Caco-2 (cell line): ENCODE results near the gene TLCD5. TPM values are rescaled to one million over a fixed set of nuclear protein-coding genes. Genes with fewer than 3 reads are reported as not detected.

Experiments
- BruUV-seq: library from RNA; stranded (reverse); fragments of 400-500 nt; replicated peaks from 2 replicates; lab custom pipeline; 2021; lab: Mats Ljungman, UMichigan
- CTCF ChIA-PET: fragments of 300-600 bp; sonication (Branson Sonifier 250); formaldehyde crosslinking; loops from one replicate; lab custom pipeline; 2022; ENCODE audit warnings: antibody characterized with exemption; lab: Charles Lee
- POLR2A ChIA-PET: fragments of 300-600 bp; sonication (Branson Sonifier 250); formaldehyde crosslinking; loops from one replicate; lab custom pipeline; 2022; ENCODE audit warnings: antibody characterized with exemption; lab: Charles Lee
- DNase-seq, 2 experiments: peaks; one replicate each; pipeline versions ENCODE4 v3.0.0 to v3.0.0-alpha.2; 2020 to 2022
- H3K27me3 ChIP-seq: replicated peaks from 2 replicates; pipeline ENCODE4 v1.6.0; 2011; ENCODE audit warnings: low read length; ENCODE audit not compliant: control insufficient read depth, insufficient read depth
- H3K36me3 ChIP-seq: 2 replicates; pipeline ENCODE4 v1.5.1; 2011; ENCODE audit warnings: low read length; ENCODE audit not compliant: control insufficient read depth, insufficient read depth
- H3K4me1 ChIP-seq: fragments of 250-450 bp; sonication (Bioruptor Pico); 2 replicates; pipeline ENCODE4 v1.5.1; 2020; ENCODE audit warnings: mild to moderate bottlenecking
- H3K4me3 ChIP-seq: 2 replicates; pipeline ENCODE4 v1.5.1; 2011; ENCODE audit warnings: low read depth, mild to moderate bottlenecking, control low read depth, low read length
- H3K9me3 ChIP-seq: fragments of 250-450 bp; sonication (Bioruptor Pico); 2 replicates; pipeline ENCODE4 v1.5.1; 2020; ENCODE audit warnings: mild to moderate bottlenecking, moderate library complexity
- H3K27ac Mint-ChIP-seq: one replicate; pipeline ENCODE4 v1.8.0; 2022; ENCODE audit warnings: mixed read lengths; ENCODE audit not compliant: unreplicated experiment
- H3K27me3 Mint-ChIP-seq: one replicate; pipeline ENCODE4 v1.8.0; 2022; ENCODE audit warnings: mixed read lengths; ENCODE audit not compliant: insufficient read depth, unreplicated experiment
- H3K36me3 Mint-ChIP-seq: one replicate; pipeline ENCODE4 v1.8.0; 2022; ENCODE audit warnings: mild to moderate bottlenecking, mixed read lengths; ENCODE audit not compliant: insufficient read depth, unreplicated experiment
- H3K4me1 Mint-ChIP-seq: one replicate; pipeline ENCODE4 v1.8.0; 2022; ENCODE audit warnings: low read depth, mixed read lengths; ENCODE audit not compliant: unreplicated experiment
- H3K4me3 Mint-ChIP-seq: one replicate; pipeline ENCODE4 v1.8.0; 2022; ENCODE audit warnings: mild to moderate bottlenecking, moderate library complexity, mixed read lengths; ENCODE audit not compliant: unreplicated experiment
- H3K9me3 Mint-ChIP-seq: one replicate; pipeline ENCODE4 v1.8.0; 2022; ENCODE audit warnings: mixed read lengths; ENCODE audit not compliant: unreplicated experiment
- CTCF ChIP-seq, 2 experiments: fragments of 200-600 bp in 1 of 2; IDR thresholded peaks; 1 replicate in 1 of 2; 2 replicates in 1 of 2; pipeline versions ENCODE4 v1.5.1 to v1.8.0; 2011 to 2022; ENCODE audit warnings: antibody characterized with exemption in 1 of 2, control low read depth in 1 of 2, inconsistent platforms in 1 of 2, low read depth in 1 of 2, low read length in 1 of 2, mild to moderate bottlenecking in 1 of 2, moderate library complexity in 1 of 2; ENCODE audit not compliant: insufficient read depth in 1 of 2, severe bottlenecking in 1 of 2, unreplicated experiment in 1 of 2
- intact Hi-C: fragments of 100-400 bp; cut with micrococcal nuclease; formaldehyde crosslinking; loops from one replicate; pipeline ENCODE4 v1.10.0; 2022; ENCODE audit not compliant: unreplicated experiment
- total RNA-seq: library from RNA; stranded (reverse); gene quantifications from 2 replicates; pipeline ENCODE4 v1.2.3, GENCODE V29; 2022

Gene TLCD5
- total RNA-seq, 1 experiment from 2014 or later = 11.8 TPM

- no peaks in the 10 kb centered on the region for H3K4me1 ChIP-seq
- BruUV-seq = no TSS peak
- Mint-ChIP-seq H3K27ac (no peak overlapping the region), H3K36me3 (no peaks in the 10 kb centered on the region), H3K4me3 (no peak overlapping the region), H3K27me3 (peaks cover 10% of the 10 kb centered on the region), H3K9me3 (no peaks in the 10 kb centered on the region), H3K4me1 (no peaks in the 10 kb centered on the region)
- TF ChIP-seq CTCF (IDR thresholded peaks at IDR 0.05; ENCODE audit: insufficient read depth in 1 of 2, low read depth in 1 of 2, low read length in 1 of 2, severe bottlenecking in 1 of 2, unreplicated experiment in 1 of 2) = no peak
- intact Hi-C loops = no loop called here
- DNase-seq = no peak
- ChIA-PET POLR2A (no interaction called here), CTCF (no interaction called here)
- no peak overlapping the region for H3K4me3 ChIP-seq
- H3K9me3 ChIP-seq = no peaks in the 10 kb centered on the region
- no peaks in the 10 kb centered on the region for H3K27me3 ChIP-seq
- H3K36me3 ChIP-seq = no peaks in the 10 kb centered on the region
Measured at GRCh38 chr11:120285256-120285655, 39.8 kb upstream of the TLCD5 start.

- intact Hi-C loops = no loop called here
- H3K36me3 ChIP-seq = no peaks in the 10 kb centered on the region
- peaks cover 11% of the 10 kb centered on the region for H3K27me3 Mint-ChIP-seq
- no peak overlapping the region for H3K4me3 Mint-ChIP-seq
- H3K9me3 Mint-ChIP-seq = no peaks in the 10 kb centered on the region
- BruUV-seq = no TSS peak
- H3K4me1 ChIP-seq = no peaks in the 10 kb centered on the region
- no peaks in the 10 kb centered on the region for H3K4me1 Mint-ChIP-seq
- peaks cover 2% of the 10 kb centered on the region; the same call in 1 of the 2 replicates for H3K27me3 ChIP-seq
- no peaks in the 10 kb centered on the region for H3K9me3 ChIP-seq
- H3K36me3 Mint-ChIP-seq = no peaks in the 10 kb centered on the region
- no peak for DNase-seq
- CTCF ChIA-PET = interaction anchor here (2.3 kb wide), 1 partner anchor 15 kb away, joined by 7 read pairs; no protein-coding TSS in a partner anchor
- H3K27ac Mint-ChIP-seq = no peak overlapping the region
- TF ChIP-seq CTCF (IDR thresholded peaks at IDR 0.05; ENCODE audit: insufficient read depth in 1 of 2, low read depth in 1 of 2, low read length in 1 of 2, severe bottlenecking in 1 of 2, unreplicated experiment in 1 of 2) = no peak
- POLR2A ChIA-PET = no interaction called here
- no peak overlapping the region for H3K4me3 ChIP-seq
Measured at GRCh38 chr11:120288021-120288420, 37.1 kb upstream of the TLCD5 start.

- no TSS peak for BruUV-seq
- intact Hi-C loops = no loop called here
Measured at GRCh38 chr11:120289426-120289825, 35.7 kb upstream of the TLCD5 start.

More at GRCh38 chr11:120289426-120289825, 35.7 kb upstream of the TLCD5 start:
- no peak for TF ChIP-seq CTCF (IDR thresholded peaks at IDR 0.05; ENCODE audit: insufficient read depth in 1 of 2, low read depth in 1 of 2, low read length in 1 of 2, severe bottlenecking in 1 of 2, unreplicated experiment in 1 of 2)
- CTCF ChIA-PET = no interaction called here
- Histone ChIP-seq H3K36me3 (no peaks in the 10 kb centered on the region), H3K27me3 (peaks cover 2% of the 10 kb centered on the region; the same call in 1 of the 2 replicates), H3K4me3 (no peak overlapping the region), H3K4me1 (no peaks in the 10 kb centered on the region), H3K9me3 (no peaks in the 10 kb centered on the region)
- Mint-ChIP-seq H3K4me1 (no peaks in the 10 kb centered on the region), H3K9me3 (no peaks in the 10 kb centered on the region), H3K4me3 (no peak overlapping the region), H3K27me3 (peaks cover 16% of the 10 kb centered on the region), H3K27ac (no peak overlapping the region), H3K36me3 (no peaks in the 10 kb centered on the region)
- DNase-seq = no peak
- POLR2A ChIA-PET = no interaction called here
